NB4 (cell line): Measurements from ENCODE around the gene NKX2-3.

ENCODE experiments used
- MAX ChIP-seq: IDR thresholded peaks from 2 replicates; pipeline ENCODE4 v1.6.1; 2011; ENCODE audit warnings: low read depth, low read length
- MYC ChIP-seq: IDR thresholded peaks from 2 replicates; pipeline ENCODE4 v1.6.1; 2011; ENCODE audit warnings: low read depth, low read length
- POLR2A ChIP-seq: IDR thresholded peaks from 2 replicates; pipeline ENCODE4 v1.6.1; 2011; ENCODE audit warnings: mild to moderate bottlenecking; ENCODE audit not compliant: insufficient read length; ENCODE audit errors: extremely low read depth
- TF ChIP-seq, protein P1 (sequence below): IDR thresholded peaks from one replicate; pipeline ENCODE4 v1.5.1; 2012; ENCODE audit warnings: low read depth, low read length

GRCh38 chr10:99484626-99485581 lies 47.8 kb upstream of the NKX2-3 start:
- TF ChIP-seq, protein P1, sequence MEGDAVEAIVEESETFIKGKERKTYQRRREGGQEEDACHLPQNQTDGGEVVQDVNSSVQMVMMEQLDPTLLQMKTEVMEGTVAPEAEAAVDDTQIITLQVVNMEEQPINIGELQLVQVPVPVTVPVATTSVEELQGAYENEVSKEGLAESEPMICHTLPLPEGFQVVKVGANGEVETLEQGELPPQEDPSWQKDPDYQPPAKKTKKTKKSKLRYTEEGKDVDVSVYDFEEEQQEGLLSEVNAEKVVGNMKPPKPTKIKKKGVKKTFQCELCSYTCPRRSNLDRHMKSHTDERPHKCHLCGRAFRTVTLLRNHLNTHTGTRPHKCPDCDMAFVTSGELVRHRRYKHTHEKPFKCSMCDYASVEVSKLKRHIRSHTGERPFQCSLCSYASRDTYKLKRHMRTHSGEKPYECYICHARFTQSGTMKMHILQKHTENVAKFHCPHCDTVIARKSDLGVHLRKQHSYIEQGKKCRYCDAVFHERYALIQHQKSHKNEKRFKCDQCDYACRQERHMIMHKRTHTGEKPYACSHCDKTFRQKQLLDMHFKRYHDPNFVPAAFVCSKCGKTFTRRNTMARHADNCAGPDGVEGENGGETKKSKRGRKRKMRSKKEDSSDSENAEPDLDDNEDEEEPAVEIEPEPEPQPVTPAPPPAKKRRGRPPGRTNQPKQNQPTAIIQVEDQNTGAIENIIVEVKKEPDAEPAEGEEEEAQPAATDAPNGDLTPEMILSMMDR, result peak; percentile 30
- no peak for TF ChIP-seq POLR2A
- no peak for TF ChIP-seq MAX
- TF ChIP-seq MYC, result no peak
